NCI-H146 treated with DMSO at 0.1 percent for 48 hours (cell line): ENCODE data around the gene ACAD9.
A peak's percentile ranks its signal among the peaks of the same experiment; 100 is the strongest.
"Not testable (repeated sequence)": the region's sequence is repeated elsewhere in the genome, so short reads cannot be mapped to it uniquely, and the experiment has no call there.

Source experiments
- DNase-seq: peaks from one replicate; lab custom pipeline; 2025; ENCODE audit not compliant: unreplicated experiment; lab: John Stamatoyannopoulos, UW

Gene ACAD9

GRCh38 chr3:128859630-128860029, 19.8 kb upstream of the ACAD9 start:
- no peak for DNase-seq

- DNase-seq = no peak
These were observed 17.9 kb upstream of the ACAD9 start for GRCh38 chr3:128861491-128861890.

GRCh38 chr3:128863560-128863959, 15.9 kb upstream of the ACAD9 start:
- no peak for DNase-seq

GRCh38 chr3:128864351-128864811, 15.0 kb upstream of the ACAD9 start:
- no peak for DNase-seq

GRCh38 chr3:128864849-128865804, 14.3 kb upstream of the ACAD9 start:
- DNase-seq = peak; percentile 21

GRCh38 chr3:128867200-128868125, 12.0 kb upstream of the ACAD9 start:
- DNase-seq = no peak

- DNase-seq = no peak
These were observed 9.1 kb upstream of the ACAD9 start for GRCh38 chr3:128870347-128870746.

GRCh38 chr3:128872282-128872681, 7.1 kb upstream of the ACAD9 start:
- DNase-seq = no peak

- DNase-seq = no peak
These were observed 6.7 kb upstream of the ACAD9 start for GRCh38 chr3:128872744-128873143.

- DNase-seq = peak; percentile 75
These were observed 6.0 kb upstream of the ACAD9 start for GRCh38 chr3:128873244-128874022.

- DNase-seq = no peak
These were observed 4.8 kb upstream of the ACAD9 start for GRCh38 chr3:128874481-128875180.

- DNase-seq = no peak
These were observed 3.8 kb upstream of the ACAD9 start for GRCh38 chr3:128875556-128876120.

GRCh38 chr3:128878011-128878457, 1.4 kb upstream of the ACAD9 start:
- DNase-seq = no peak

GRCh38 chr3:128878556-128879124, 780 bp upstream of the ACAD9 start:
- DNase-seq = peak; percentile 75

- no peak for DNase-seq
These were observed 571 bp downstream of the ACAD9 start for GRCh38 chr3:128879991-128880390.

- not testable (repeated sequence) for DNase-seq
These were observed 1.0 kb downstream of the ACAD9 start for GRCh38 chr3:128880455-128880854.

GRCh38 chr3:128881576-128881975, 2.2 kb downstream of the ACAD9 start:
- no peak for DNase-seq

- no peak for DNase-seq
These were observed 3.3 kb downstream of the ACAD9 start for GRCh38 chr3:128882719-128883118.

GRCh38 chr3:128884992-128885391, 5.6 kb downstream of the ACAD9 start:
- DNase-seq = no peak
